ENCODE results near the gene GABBR2.

- TF ChIP-seq, protein P1, sequence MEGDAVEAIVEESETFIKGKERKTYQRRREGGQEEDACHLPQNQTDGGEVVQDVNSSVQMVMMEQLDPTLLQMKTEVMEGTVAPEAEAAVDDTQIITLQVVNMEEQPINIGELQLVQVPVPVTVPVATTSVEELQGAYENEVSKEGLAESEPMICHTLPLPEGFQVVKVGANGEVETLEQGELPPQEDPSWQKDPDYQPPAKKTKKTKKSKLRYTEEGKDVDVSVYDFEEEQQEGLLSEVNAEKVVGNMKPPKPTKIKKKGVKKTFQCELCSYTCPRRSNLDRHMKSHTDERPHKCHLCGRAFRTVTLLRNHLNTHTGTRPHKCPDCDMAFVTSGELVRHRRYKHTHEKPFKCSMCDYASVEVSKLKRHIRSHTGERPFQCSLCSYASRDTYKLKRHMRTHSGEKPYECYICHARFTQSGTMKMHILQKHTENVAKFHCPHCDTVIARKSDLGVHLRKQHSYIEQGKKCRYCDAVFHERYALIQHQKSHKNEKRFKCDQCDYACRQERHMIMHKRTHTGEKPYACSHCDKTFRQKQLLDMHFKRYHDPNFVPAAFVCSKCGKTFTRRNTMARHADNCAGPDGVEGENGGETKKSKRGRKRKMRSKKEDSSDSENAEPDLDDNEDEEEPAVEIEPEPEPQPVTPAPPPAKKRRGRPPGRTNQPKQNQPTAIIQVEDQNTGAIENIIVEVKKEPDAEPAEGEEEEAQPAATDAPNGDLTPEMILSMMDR (IDR thresholded peaks at IDR 0.05; ENCODE audit: low read depth, low read length): no peak
- TF ChIP-seq EZH2phosphoT487 (IDR thresholded peaks at IDR 0.05; ENCODE audit: low read depth): no peak
Observed at GRCh38 chr9:98328141-98328540, 380.6 kb downstream of the GABBR2 start.

Data from OCI-LY3 (cell line).